NCI-H2196 treated with DMSO at 0.1 percent for 48 hours (cell line): ENCODE data around the gene TDP2.
"Not testable (repeated sequence)": the region's sequence is repeated elsewhere in the genome, so short reads cannot be mapped to it uniquely, and the experiment has no call there.

ENCODE experiments used
- DNase-seq: peaks from one replicate; lab custom pipeline; 2025; ENCODE audit not compliant: unreplicated experiment; lab: John Stamatoyannopoulos, UW

TDP2 gene

GRCh38 chr6:24683297-24684296 is 16.9 kb upstream of the TDP2 start:
- DNase-seq = no peak

GRCh38 chr6:24680582-24680981 is 13.9 kb upstream of the TDP2 start:
- DNase-seq = no peak

- DNase-seq = not testable (repeated sequence)
Observed at GRCh38 chr6:24678792-24679352, 12.2 kb upstream of the TDP2 start.

- DNase-seq = no peak
Observed at GRCh38 chr6:24673625-24674024, 6.9 kb upstream of the TDP2 start.

- DNase-seq = no peak
Observed at GRCh38 chr6:24672620-24673182, 6.0 kb upstream of the TDP2 start.

GRCh38 chr6:24671077-24671476 is 4.4 kb upstream of the TDP2 start:
- DNase-seq = not testable (repeated sequence)

GRCh38 chr6:24670492-24670891 is 3.8 kb upstream of the TDP2 start:
- not testable (repeated sequence) for DNase-seq

- DNase-seq = no peak
Observed at GRCh38 chr6:24668997-24669361, 2.3 kb upstream of the TDP2 start.

- DNase-seq = not testable (repeated sequence)
Observed at GRCh38 chr6:24668066-24668996, 1.6 kb upstream of the TDP2 start.

- DNase-seq = no peak
Observed at GRCh38 chr6:24667378-24667803, 692 bp upstream of the TDP2 start.

- DNase-seq = no peak
Observed at GRCh38 chr6:24666097-24666640, 530 bp downstream of the TDP2 start.

GRCh38 chr6:24664046-24664987 is 2.4 kb downstream of the TDP2 start:
- no peak for DNase-seq

- no peak for DNase-seq
Observed at GRCh38 chr6:24663189-24663588, 3.5 kb downstream of the TDP2 start.

- DNase-seq = no peak
Observed at GRCh38 chr6:24662236-24662635, 4.5 kb downstream of the TDP2 start.

GRCh38 chr6:24661759-24662158 is 4.9 kb downstream of the TDP2 start:
- DNase-seq = not testable (repeated sequence)

GRCh38 chr6:24660105-24660504 is 6.6 kb downstream of the TDP2 start:
- DNase-seq = no peak

GRCh38 chr6:24659561-24659960 is 7.1 kb downstream of the TDP2 start:
- DNase-seq = no peak

- no peak for DNase-seq
Observed at GRCh38 chr6:24658573-24659560, 7.8 kb downstream of the TDP2 start.
